ENCODE data around the gene FBRS.

Gene FBRS

DNA sequence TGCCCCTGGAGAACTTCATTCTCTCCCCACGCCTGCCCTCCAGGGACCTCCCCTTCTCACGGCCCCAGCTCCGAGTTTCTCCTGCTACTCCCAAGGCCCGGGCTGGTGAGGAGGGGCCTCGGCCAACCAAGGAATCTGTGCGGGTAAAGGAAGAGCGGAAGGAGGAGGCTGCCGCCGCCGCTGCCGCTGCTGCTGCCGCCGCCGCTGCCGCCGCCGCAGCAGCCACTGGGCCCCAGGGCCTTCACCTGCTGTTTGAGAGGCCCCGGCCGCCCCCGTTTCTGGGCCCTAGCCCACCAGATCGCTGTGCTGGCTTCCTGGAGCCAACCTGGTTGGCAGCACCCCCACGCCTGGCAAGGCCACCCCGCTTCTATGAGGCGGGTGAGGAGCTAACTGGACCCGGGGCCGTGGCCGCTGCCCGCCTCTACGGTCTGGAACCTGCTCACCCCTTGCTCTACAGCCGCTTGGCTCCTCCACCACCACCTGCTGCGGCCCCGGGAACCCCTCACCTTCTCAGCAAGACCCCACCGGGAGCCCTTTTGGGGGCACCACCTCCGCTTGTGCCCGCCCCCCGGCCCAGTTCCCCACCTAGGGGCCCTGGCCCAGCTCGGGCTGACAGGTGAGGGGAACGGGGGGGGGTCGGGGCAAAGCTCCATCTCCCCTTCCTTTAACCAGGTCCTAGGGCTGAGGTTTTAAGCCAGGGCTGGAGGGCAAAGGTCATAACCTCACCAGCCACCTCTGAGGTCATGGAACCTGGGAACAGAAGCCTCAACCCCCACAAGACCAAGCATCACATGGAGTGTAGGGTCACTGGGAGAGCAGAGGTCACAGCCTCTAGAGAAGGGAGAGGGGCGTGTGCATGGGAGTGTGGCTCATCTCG lies 11.0 kb downstream of the FBRS start:
- no peak overlapping the region for H3K4me3 ChIP-seq (ENCODE audit: low read depth, low read length)
- TF ChIP-seq, protein P1, sequence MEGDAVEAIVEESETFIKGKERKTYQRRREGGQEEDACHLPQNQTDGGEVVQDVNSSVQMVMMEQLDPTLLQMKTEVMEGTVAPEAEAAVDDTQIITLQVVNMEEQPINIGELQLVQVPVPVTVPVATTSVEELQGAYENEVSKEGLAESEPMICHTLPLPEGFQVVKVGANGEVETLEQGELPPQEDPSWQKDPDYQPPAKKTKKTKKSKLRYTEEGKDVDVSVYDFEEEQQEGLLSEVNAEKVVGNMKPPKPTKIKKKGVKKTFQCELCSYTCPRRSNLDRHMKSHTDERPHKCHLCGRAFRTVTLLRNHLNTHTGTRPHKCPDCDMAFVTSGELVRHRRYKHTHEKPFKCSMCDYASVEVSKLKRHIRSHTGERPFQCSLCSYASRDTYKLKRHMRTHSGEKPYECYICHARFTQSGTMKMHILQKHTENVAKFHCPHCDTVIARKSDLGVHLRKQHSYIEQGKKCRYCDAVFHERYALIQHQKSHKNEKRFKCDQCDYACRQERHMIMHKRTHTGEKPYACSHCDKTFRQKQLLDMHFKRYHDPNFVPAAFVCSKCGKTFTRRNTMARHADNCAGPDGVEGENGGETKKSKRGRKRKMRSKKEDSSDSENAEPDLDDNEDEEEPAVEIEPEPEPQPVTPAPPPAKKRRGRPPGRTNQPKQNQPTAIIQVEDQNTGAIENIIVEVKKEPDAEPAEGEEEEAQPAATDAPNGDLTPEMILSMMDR (IDR thresholded peaks at IDR 0.05; ENCODE audit: insufficient read depth, low read depth, low read length, missing control alignments), result no peak
- no peak for DNase-seq (ENCODE audit: low read depth)

GRCh38 chr16:30669903-30670824 lies 11.9 kb downstream of the FBRS start:
- H3K4me3 ChIP-seq (ENCODE audit: low read depth, low read length), result no peak overlapping the region
- DNase-seq (ENCODE audit: low read depth), result no peak
- TF ChIP-seq, protein P1 (IDR thresholded peaks at IDR 0.05; ENCODE audit: insufficient read depth, low read depth, low read length, missing control alignments), result no peak

DNA sequence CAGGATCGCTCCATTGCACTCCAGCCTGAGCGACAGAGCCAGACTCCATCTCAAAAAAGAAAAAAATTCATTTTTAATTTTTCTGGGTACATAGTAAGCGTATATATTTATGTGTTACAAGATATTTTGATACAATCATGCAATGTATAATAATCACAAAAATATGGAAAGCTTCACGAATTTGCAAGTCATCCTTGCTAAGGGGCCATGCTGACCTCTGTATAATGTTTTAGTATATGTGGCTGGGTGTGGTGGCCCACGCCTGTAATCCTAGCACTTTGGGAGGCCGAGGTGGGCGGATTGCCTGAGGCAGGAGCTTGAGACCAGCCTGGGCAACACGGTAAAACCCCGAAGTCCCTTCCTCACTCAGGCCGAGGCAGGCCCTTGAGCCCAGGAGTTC lies 16.9 kb downstream of the FBRS start:
- TF ChIP-seq, protein P1 (IDR thresholded peaks at IDR 0.05; ENCODE audit: insufficient read depth, low read depth, low read length, missing control alignments), result no peak

GRCh38 chr16:30677931-30678585 lies 19.8 kb downstream of the FBRS start:
- no peak for DNase-seq (ENCODE audit: low read depth)
- no peak overlapping the region for H3K4me3 ChIP-seq (ENCODE audit: low read depth, low read length)

More for the DNA sequence above, 16.9 kb downstream of the FBRS start:
- H3K4me3 ChIP-seq (ENCODE audit: low read depth, low read length), result no peak overlapping the region
- DNase-seq (ENCODE audit: low read depth), result no peak

GRCh38 chr16:30678586-30678970 lies 20.3 kb downstream of the FBRS start:
- TF ChIP-seq, protein P1 (IDR thresholded peaks at IDR 0.05; ENCODE audit: insufficient read depth, low read depth, low read length, missing control alignments), result no peak
- H3K4me3 ChIP-seq (ENCODE audit: low read depth, low read length), result no peak overlapping the region
- DNase-seq (ENCODE audit: low read depth), result no peak

More at GRCh38 chr16:30677931-30678585, 19.8 kb downstream of the FBRS start:
- TF ChIP-seq, protein P1 (IDR thresholded peaks at IDR 0.05; ENCODE audit: insufficient read depth, low read depth, low read length, missing control alignments), result no peak

DNA sequence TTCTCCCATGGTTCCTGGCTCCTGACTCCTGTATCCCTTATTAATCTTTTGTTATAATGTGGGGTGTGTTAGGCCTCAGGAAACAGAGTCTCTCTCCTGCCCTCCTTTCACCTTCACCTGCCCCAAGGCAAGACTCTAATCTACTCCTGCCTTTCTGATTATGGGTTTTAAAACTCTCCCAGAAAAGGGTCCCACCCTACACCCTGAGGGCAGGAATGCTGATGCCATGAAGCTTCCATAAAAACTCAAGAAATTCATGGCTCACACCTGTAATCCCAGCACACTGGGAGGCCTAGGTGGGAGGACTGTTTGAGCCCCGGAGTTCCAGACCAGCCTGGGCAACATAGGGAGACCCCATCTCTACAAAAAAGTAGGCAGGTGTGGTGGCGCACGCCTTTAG lies 22.1 kb downstream of the FBRS start:
- H3K4me3 ChIP-seq (ENCODE audit: low read depth, low read length), result no peak overlapping the region
- DNase-seq (ENCODE audit: low read depth), result no peak
- TF ChIP-seq, protein P1 (IDR thresholded peaks at IDR 0.05; ENCODE audit: insufficient read depth, low read depth, low read length, missing control alignments), result no peak
